Stimulated activated naive CD4-positive, alpha-beta T cell treated with Interleukin-2 at 50 U/mL for 16 hours (primary cell): ENCODE results near the gene SAT2.
"Not testable (repeated sequence)": the region's sequence is repeated elsewhere in the genome, so short reads cannot be mapped to it uniquely, and the experiment has no call there.

Experiments used
- DNase-seq: peaks from one replicate; lab custom pipeline; 2025; lab: John Stamatoyannopoulos, UW

The SAT2 gene

DNA sequence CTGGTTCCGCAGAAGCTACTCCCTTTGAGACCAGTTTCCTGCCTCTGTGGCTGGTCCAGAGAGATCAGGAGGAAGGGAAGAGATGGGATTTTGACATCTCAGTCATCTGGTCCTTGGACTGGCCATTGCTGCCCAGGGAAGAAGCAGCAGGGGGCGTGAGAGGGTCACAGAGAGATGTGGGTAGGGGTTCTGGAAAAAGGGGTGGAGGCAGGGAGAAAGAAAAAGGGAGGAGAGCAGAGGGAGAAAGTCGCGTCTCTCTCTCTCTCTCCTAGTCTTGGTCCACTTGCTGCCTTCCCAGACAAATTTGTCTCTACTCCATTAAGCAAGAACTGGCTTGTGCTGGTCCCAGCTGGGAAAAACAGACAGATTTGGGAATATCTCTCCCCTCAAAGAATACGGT lies 6.8 kb upstream of the SAT2 start:
- DNase-seq: no peak

DNA sequence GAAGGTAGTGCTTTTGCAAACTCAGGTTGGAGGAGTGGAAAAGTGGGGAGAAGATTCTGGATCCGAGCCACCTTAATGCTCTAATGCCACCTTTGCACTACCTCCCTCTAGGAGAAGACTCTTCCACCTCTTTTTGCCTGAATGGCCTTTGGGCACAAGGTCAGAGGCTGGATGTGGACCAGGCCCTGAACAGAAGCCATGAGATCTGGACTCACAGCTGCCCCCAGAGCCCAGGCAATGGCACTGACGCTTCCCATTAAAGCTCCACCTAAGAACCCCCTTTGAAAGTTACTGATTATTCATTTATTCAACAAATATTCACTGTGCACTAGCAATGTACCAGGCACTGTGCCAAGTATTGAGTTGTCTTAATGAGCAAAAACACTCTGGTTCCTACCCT lies 5.5 kb upstream of the SAT2 start:
- no peak for DNase-seq

DNA sequence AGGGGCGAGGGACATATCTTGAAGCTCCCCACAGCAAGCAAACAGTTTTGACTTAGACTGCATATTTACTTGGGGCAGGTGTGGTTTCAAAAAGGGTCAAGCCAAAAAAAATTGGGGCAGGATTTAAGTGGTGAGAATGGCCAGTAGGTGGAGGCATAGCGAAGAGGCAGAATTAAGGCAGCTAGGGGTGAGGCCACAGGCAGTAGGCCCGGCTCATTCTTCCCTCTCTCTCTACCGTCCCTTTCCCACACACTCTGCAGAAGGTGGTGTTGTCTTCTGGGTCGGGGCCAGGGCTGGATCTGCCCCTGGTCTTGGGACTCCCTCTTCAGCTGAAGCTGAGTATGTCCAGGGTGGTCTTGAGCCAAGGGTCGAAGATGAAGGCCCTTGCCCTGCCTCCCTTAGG lies 4.9 kb upstream of the SAT2 start:
- DNase-seq: no peak

DNA sequence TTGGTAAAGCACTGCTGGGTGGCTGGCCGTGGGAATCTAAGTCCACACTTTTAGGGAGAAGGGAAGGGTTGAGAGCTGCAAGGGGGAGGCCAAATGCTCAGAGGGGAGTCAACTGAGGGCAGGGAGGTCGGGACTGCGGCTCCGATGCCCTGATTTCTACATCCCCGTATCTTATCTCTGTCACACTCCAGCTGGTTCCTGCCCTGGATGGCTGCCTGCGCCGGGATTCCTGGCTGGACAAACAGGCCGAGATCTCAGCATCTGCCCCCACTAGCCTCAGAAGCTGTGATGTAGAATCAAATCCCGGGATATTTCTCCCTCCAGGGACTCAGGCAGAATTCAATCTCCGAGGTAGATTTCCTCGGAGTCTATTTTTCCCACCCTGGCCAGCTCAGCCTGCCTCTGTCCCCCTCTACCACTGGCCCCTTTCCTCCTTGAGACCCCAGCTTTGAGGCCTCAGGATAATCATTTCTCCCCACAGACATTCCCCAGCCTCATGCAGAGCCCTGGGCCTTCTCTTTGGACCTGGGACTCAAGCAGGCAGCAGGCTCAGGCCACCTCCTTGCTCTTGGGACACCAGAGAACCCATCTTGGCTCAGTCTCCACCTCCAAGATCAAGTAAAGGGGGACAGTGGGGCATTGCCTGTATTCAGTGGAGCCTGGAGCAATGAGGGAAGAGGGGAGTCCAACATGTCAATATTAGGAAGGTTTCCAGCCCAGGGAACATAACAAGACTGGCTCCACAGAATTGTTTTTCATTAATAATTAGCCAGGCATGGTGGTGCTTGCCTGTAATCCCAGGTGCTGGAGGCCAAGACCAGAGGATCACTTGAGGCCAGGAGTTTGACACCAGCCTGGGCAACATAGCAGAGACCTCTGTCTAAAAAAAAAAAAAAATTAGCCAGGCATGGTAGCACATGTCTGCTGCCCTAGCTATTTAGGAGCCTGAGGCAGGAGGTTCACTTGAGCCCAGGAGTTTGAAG lies 4.1 kb upstream of the SAT2 start:
- no peak for DNase-seq

DNA sequence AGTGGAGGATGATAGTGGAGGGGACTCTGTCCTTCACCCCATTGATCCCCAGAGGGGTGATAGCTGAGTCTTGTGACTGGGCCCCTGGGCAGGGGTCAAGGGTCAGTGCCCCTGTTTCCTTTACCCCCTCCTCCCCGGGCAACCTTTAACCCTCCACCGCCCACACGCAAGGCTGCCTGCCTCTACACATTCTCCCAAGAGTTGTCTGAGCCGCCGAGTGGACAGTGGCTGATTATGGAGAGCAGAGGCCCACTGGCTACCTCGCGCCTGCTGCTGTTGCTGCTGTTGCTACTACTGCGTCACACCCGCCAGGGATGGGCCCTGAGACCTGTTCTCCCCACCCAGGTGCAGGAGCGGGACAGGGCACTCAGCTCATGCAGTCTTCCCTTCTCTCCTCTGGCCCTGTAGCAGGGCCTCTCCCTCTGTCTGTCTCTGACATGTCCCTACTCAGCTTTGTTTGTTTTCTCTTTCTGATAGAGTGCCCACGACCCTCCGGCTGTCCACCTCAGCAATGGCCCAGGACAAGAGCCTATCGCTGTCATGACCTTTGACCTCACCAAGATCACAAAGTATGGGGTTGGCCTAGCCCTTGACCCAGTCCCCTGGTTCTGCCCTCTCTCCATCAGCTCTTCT lies 2.4 kb upstream of the SAT2 start, which contains the start of gene SHBG:
Gene SHBG (plus strand): TSS at position 197 of the 633 bp plus-strand sequence. CDS start 38 bp downstream, at position 235.
- DNase-seq: no peak

DNA sequence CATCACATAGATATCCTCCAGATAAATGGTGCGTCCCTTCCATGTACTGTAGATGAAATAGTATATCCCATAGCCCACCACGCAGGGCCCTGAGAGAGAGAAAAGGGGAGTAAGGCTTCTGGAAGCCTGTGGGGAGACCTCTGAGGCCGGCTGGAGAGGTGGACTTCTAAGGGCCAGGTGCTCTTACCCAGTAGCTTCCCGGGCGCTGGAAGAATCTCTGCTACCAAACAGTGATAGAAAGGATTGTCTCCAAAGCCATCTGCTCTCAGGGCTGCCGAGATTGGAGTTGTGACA lies 718 bp downstream of the SAT2 start:
- DNase-seq: no peak

DNA sequence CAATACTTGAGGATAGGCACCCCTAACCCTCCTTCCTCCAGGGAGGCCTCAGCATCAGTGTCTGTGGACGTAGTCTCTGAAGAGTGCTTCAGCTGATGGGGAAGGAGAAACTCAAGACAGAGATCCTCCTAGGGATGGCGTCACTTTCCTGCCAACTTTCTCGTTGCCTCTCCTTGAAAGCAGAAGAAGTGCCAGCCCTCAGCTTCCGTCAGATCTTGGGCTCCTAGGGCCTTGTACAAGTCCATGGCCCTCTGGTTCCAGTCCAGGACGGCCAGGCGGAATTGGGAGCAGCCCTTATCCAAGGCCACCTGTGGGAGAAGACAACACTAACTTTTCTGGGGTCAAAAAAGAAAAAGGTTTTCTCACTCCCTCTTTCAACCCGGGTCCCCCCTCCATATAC lies 1.3 kb downstream of the SAT2 start:
- DNase-seq: no peak

DNA sequence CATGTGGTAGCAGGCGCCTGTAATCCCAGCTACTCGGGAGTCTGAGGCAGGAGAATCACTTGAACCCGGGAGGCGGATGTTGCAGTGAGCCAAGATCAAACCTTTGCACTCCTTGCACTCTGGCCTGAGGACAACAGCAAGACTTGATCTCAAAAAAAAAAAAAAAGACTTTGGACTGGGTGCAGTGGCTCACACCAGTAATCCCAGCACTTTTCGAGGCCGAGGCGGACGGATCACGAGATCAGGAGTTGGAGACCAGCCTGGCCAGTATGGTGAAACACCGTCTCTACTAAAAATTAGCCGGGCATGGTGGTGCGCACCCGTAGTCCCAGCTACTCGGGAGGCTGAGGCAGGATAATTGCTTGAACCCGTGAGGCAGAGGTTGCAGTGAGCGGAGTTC lies 1.9 kb downstream of the SAT2 start:
- not testable (repeated sequence) for DNase-seq

DNA sequence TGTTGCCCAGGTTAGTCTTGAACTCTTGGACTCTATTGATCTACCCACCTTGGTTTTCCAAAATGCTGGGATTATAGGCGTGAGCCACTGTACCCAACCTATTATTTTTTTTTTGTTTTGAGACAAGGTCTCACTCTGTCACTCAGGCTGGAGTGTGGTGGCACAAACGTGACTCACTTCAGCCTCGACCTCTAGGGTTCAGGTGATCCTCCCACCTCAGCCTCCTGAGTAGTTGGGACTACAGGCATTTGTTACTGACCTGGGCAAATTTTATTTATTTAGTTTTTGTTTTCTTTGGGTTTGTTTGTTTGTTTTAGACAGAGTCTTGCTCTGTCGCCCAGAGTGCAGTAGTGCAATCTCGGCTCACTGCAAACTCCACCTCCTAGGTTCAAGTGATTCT lies 4.0 kb downstream of the SAT2 start:
- no peak for DNase-seq

DNA sequence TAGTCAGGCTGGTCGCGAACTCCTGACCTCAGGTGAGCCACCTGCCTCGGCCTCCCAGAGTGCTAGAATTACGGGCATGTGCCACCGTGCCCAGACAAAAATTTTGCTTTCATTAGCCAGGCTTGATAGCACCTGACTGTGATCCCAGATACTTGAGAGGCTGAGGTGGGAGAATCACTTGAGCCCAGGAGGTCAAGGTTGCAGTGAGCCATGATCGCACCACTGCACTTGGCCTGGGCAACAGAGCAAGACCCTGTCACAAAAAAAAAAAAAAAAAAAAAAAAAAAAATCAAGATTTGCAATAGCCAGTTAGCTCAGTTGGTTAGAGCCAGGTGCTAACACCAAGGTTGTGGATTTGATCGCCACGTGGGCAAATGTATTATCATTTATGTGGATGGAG lies 6.8 kb downstream of the SAT2 start:
- no peak for DNase-seq

DNA sequence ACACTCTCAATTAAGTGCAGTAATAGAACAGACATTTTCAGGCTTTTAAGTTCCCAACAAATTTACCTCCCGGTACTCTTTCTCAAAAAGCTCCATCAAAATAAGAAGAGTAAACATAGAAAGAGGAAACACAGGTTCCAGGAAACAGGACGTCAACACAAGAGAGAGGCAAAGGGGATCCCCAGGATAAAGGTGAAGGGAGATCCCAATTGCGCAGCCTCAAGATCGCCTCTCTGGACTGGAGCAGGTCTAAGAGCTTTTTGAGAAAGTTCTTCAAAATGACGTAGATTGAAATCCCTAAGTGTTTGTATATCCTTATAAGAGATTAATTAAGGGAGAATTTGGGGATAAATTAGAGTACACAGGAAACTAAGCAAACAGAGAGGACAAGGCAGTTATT lies 9.0 kb downstream of the SAT2 start:
- DNase-seq: no peak

DNA sequence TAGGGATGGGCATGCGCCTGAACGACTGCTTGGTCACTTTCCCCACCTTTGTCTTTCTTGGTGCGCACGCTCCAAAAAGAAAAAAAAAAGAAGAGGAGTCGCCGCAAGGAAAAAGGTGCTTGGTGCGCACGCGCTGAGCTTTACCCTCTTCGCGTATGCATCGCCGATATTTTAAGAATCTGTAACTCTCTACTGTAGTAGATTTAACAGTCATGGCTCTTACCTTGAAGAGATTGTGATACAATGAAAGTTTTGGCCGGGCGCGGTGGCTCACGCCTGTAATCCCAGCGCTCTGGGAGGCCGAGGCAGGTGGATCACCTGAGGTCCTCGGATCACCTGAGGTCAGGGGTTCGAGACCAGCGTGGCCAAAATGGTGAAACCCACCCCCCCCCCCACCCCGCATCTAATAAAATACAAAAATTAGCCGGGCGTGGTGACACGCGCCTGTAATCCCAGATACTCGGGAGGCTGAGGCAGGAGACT lies 12.3 kb downstream of the SAT2 start:
- DNase-seq: no peak

DNA sequence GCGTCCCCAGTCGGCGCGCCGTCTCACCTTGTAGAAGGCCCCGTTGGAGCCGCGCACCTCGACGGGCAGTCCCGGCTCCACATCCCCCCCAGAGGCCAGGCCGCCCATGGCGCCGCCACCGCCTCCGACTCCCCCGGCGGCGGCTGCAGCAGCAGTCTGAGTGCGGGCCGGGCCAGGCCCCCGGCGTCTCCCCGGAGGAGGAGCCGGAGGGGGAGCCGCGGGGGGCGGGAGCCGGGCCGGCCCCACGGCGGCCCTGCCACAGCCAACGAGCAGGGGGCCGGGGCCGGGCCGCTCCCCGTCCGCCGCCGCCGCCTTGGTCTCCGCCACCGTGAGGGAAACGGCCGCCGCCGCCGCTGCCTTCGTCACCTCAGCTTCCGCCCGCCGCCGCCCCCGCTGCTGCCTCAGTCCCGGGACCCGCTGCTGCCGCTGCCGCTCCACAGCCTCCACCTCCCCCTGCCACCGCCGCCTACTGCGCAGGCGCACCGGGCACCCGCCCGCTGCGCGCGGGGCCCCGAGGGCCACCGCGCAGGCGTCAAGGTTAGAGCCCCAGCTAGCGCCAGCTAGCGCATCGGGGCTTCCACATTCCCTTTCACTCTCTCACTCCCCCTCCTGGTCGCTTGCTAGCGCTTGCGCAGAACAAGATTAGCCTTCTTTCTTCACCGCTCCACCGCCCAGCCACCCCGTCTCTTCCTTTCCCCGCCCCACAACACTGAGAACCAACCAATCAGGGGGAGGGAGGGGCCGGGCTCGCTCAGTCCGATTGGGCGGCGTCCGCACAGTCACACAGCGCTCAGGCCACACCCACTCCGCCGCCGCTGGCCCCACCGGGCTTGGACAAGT lies 13.0 kb downstream of the SAT2 start, which contains the start of gene FXR2:
Gene FXR2 (minus strand): TSS at position 473 of the 840 bp plus-strand sequence. CDS start 365 bp downstream, at position 108.
- DNase-seq: peak; percentile 100

DNA sequence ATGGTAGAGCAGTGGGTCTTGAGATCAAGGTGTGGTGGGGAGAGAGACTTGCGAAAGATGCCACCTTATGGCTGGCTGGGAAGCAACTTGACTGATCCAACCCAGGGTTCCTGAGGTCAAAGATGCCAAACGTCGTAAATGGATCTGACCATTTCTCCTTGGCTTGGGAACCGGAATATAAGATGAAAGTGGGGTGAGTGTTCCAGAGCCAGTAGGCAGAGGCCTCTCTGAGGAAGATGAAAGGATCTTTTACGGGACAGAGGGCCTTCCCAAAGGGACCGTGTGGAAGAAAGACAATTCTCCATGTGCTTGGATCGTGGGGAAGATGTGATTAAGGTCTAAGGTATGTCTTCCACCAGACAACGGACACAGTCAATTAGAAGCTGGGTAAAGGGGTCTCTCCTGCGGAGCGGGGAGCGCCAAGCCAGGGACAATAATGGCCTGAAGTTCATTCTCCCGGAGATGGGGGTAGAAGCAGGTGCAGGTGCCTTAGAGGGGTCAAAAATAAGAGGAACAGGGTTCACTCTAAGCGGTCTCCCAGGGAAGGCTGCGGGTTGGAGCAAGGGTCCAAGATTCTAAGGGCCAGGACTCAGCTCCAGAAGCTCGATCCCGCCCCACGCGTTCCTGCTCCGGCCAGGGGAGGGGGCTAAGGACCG lies 13.7 kb downstream of the SAT2 start:
- no peak for DNase-seq

DNA sequence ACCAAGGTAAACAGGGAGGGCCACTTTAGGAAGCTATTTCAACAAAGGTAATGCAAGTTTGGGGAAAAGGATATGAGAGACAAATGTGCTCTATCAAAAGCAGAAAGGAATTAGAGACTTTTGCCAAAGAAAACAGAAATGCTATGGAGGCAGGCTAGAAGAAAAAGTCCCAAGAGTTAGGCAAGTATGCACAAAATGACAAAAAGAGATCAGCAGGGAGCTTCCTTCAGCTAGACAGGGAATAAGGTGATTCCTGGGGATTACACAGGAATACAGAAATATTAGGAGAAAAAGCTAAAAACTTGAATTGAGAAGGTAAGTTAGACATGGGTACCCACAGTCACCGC lies 15.4 kb downstream of the SAT2 start:
- no peak for DNase-seq

DNA sequence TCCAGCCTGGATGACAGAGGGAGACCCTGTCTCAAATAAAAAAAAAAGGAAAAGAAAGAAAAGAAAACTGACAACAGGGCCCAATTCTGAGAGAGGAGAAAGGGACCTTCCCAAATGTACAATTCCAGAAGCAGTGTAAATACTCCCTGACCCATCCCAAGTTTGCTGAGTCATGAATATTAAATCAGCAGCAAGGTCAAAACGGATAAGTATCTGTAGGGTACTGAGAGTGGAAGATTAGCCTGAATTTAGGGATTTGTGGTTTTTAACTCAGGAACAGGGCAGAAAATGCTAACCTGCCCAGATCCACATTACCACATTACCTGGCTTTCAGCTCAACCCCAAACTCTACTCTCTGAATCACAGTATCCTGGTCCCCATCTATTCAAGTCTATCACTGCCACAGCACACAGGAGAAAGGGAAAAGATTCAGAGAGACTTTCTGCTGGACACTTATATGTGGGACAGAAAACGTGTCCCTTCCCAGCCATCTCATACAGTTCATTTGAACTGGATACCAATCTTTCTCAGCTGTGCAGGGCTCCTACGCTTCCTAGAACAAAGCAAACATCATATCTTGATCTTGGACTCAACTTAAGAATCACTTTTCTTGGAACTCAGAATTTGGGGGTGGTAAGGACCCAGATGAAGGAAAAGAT lies 15.9 kb downstream of the SAT2 start:
- DNase-seq: no peak

DNA sequence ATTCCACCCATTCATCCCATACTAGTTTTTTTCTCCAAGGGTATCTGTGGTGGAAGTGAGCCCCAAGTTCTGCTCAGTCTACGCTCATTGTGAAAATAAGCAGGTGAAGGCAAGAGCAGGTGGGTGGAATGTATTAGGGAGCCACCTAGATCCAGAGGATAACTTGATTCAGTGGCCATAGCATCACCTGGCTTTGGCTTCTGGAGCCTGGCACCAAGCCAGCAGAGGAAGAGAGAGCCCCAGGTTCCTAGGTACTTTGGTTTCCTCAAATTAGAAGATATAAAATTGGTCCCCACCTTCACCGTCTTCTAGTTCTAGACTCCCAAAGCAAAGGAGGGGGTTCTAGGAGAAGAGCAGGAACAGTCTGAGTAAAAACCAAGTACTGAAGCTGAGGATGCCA lies 17.0 kb downstream of the SAT2 start:
- no peak for DNase-seq

DNA sequence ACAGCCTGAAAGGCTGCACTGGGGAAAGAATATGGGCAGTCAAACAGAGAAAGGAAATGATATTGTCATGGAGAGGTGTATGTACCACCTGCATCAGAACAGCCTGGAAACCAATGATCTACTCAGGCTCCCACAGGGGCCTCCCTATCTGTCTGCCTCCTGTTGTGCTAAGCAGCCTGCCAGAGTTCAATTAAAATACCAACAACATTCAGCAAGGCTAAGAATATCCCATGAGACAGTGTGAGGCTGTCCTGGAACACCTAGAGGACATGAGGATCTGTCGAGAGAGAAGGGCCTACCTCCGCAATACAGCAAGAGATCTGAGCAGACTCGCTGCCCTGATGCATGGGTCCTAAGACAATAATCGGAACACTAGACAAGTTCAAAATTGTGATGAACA lies 21.3 kb downstream of the SAT2 start:
- DNase-seq: no peak

DNA sequence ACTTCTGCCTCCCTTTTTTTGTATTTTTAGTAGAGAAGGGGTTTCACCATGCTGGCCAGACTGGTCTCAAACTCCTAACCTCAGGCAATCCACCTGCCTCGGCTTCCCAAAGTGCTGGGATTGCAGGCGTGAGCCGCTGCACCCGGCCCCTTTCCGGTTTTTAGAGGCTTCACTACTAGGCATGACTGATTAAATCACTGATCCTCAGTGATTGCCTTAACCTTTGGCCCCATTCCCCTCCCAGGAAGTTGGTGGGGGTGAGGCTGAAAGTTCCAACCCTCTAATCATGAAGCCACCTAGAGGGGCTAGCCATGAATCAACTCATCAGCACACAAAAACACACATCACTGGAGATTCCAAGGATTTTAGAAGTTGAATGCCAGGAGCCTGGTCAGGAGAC lies 30.1 kb downstream of the SAT2 start:
- DNase-seq: not testable (repeated sequence)

DNA sequence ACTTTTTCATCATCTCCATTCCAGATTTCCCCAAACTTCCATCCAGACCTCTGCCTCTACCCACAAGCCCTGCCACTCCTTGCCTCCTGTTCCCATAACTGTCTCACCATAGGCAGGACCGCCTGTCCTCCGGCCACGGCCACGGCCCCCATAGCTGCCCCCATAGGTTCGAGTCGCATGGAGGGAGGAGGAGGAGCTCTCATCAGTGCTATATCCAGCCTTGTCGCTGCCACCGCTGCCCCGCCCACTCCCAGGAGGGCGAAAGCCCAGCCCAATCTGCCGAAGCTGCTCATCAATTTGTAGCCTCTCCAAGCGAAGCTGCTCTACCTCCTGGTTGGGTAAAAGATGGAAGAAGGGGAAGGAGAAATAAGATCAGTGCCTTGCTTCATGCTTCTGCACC lies 34.3 kb downstream of the SAT2 start:
- DNase-seq: no peak

DNA sequence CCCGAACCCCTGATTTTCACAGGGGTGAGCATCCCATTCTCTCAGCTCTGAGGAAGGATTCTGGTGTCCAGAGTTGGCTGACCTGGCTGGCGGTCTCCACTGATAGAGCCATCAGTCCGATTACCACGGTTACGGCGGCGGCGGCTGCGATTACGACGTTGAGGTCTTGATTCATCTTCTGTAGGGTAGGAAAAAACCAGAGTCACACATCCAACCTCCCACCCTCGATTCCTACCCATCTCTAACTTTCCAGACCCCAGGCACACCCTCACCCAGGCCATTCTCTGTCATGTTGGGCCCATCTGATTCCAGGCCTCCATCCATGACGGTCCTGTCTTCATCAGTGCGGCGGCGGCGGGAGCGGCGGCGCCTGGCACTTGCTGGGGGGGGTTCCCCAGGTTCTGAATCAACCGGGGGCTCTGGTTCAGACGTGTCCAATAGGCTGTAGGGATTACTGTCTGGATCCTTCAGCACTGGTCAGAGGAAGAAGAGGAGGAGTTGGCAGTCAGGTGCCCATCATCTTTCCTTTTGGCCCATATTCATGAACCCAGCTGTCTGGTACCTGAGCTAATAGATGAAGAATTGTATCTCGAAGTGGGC lies 35.1 kb downstream of the SAT2 start:
- no peak for DNase-seq
